T-helper 17 cell (primary cell): Measurements from ENCODE around the gene PSMD12. TPM values are rescaled to one million over a fixed set of nuclear protein-coding genes. Genes with fewer than 3 reads are reported as not detected.
"Not testable (repeated sequence)": the region's sequence is repeated elsewhere in the genome, so short reads cannot be mapped to it uniquely, and the experiment has no call there.

Source experiments
- ATAC-seq: fragments of 150-1000 bp; cut with Tn5 transposase; 2 replicates; pipeline ENCODE4 v1.10.0; 2021; ENCODE audit warnings: mild to moderate bottlenecking, moderate library complexity
- DNase-seq, 3 donors: peaks; one replicate each; pipeline versions ENCODE4 v3.0.0 to v3.0.0-alpha.2; 2020 to 2021
- H3K9me3 ChIP-seq: one replicate; pipeline ENCODE4 v1.7.0; 2013; ENCODE audit warnings: low read length, mild to moderate bottlenecking; ENCODE audit not compliant: control insufficient read depth, poor library complexity, severe bottlenecking
- H3K27ac Mint-ChIP-seq: one replicate; pipeline ENCODE4 v1.8.0; 2022; ENCODE audit warnings: mild to moderate bottlenecking, moderate library complexity, mixed read lengths
- H3K27me3 Mint-ChIP-seq: one replicate; pipeline ENCODE4 v1.8.0; 2022; ENCODE audit warnings: mixed read lengths
- H3K36me3 Mint-ChIP-seq: one replicate; pipeline ENCODE4 v1.8.0; 2022; ENCODE audit warnings: low read depth, mixed read lengths
- H3K4me1 Mint-ChIP-seq: one replicate; pipeline ENCODE4 v1.8.0; 2022; ENCODE audit warnings: mild to moderate bottlenecking, mixed read lengths
- H3K4me3 Mint-ChIP-seq: one replicate; pipeline ENCODE4 v1.8.0; 2022; ENCODE audit warnings: mild to moderate bottlenecking, moderate library complexity, mixed read lengths
- total RNA-seq, 4 donors: library from RNA in 2 of 4; stranded (reverse) in 2 of 4; gene quantifications; one replicate each; pipeline ENCODE4 v1.2.3 and lab custom pipeline; 2022 to 2026

The PSMD12 gene
- total RNA-seq, 2 donors from 2014 or later, result 43.4 to 53.8 TPM

GRCh38 chr17:67331381-67332161 lies 34.8 kb downstream of the PSMD12 start:
- DNase-seq, H3K27me3 Mint-ChIP-seq, H3K4me3 Mint-ChIP-seq, H3K36me3 Mint-ChIP-seq, H3K27ac Mint-ChIP-seq, H3K9me3 ChIP-seq, H3K4me1 Mint-ChIP-seq, ATAC-seq: not testable (repeated sequence)

- Mint-ChIP-seq H3K4me1 (no peaks in the 10 kb centered on the region), H3K27me3 (no peaks in the 10 kb centered on the region), H3K36me3 (no peaks in the 10 kb centered on the region), H3K27ac (no peak overlapping the region), H3K4me3 (no peak overlapping the region)
- no peak for DNase-seq
- H3K9me3 ChIP-seq, result no peaks in the 10 kb centered on the region
- no peak for ATAC-seq
These were observed 38.4 kb downstream of the PSMD12 start for GRCh38 chr17:67328026-67328425.

GRCh38 chr17:67326959-67327745 lies 39.2 kb downstream of the PSMD12 start:
- not testable (repeated sequence) for H3K36me3 Mint-ChIP-seq, DNase-seq, H3K27ac Mint-ChIP-seq, H3K4me3 Mint-ChIP-seq, H3K4me1 Mint-ChIP-seq, H3K27me3 Mint-ChIP-seq, H3K9me3 ChIP-seq, ATAC-seq

GRCh38 chr17:67326440-67326839 lies 39.9 kb downstream of the PSMD12 start:
- no peaks in the 10 kb centered on the region for H3K4me1 Mint-ChIP-seq
- no peaks in the 10 kb centered on the region for H3K9me3 ChIP-seq
- no peak overlapping the region for H3K4me3 Mint-ChIP-seq
- no peak overlapping the region for H3K27ac Mint-ChIP-seq
- DNase-seq (no peak), ATAC-seq (no peak)
- no peaks in the 10 kb centered on the region for H3K36me3 Mint-ChIP-seq
- no peaks in the 10 kb centered on the region for H3K27me3 Mint-ChIP-seq

GRCh38 chr17:67324330-67324729 lies 42.0 kb downstream of the PSMD12 start:
- Mint-ChIP-seq H3K36me3 (no peaks in the 10 kb centered on the region), H3K4me1 (no peaks in the 10 kb centered on the region)
- no peak for DNase-seq

GRCh38 chr17:67323445-67323844 lies 42.9 kb downstream of the PSMD12 start:
- Mint-ChIP-seq H3K4me1 (no peaks in the 10 kb centered on the region), H3K27ac (no peak overlapping the region), H3K27me3 (no peaks in the 10 kb centered on the region), H3K36me3 (no peaks in the 10 kb centered on the region), H3K4me3 (no peak overlapping the region)
- H3K9me3 ChIP-seq, result no peaks in the 10 kb centered on the region
- no peak for ATAC-seq
- DNase-seq, result no peak

More at GRCh38 chr17:67324330-67324729, 42.0 kb downstream of the PSMD12 start:
- ATAC-seq, result no peak
- no peak overlapping the region for H3K4me3 Mint-ChIP-seq
- H3K27me3 Mint-ChIP-seq, result no peaks in the 10 kb centered on the region
- H3K27ac Mint-ChIP-seq, result no peak overlapping the region
- H3K9me3 ChIP-seq, result no peaks in the 10 kb centered on the region

GRCh38 chr17:67322042-67322787 lies 44.2 kb downstream of the PSMD12 start:
- ATAC-seq, result no peak
- H3K9me3 ChIP-seq, result no peaks in the 10 kb centered on the region
- Mint-ChIP-seq H3K27me3 (no peaks in the 10 kb centered on the region), H3K4me3 (no peak overlapping the region), H3K36me3 (no peaks in the 10 kb centered on the region), H3K27ac (no peak overlapping the region), H3K4me1 (no peaks in the 10 kb centered on the region)
- no peak for DNase-seq

- not testable (repeated sequence) for ATAC-seq, H3K4me3 Mint-ChIP-seq, DNase-seq
These were observed 44.9 kb downstream of the PSMD12 start for GRCh38 chr17:67321486-67321885.

GRCh38 chr17:67316781-67317180 lies 49.6 kb downstream of the PSMD12 start:
- no peak for ATAC-seq
- Mint-ChIP-seq H3K27ac (no peak overlapping the region), H3K4me1 (no peaks in the 10 kb centered on the region)

More at GRCh38 chr17:67321486-67321885, 44.9 kb downstream of the PSMD12 start:
- not testable (repeated sequence) for H3K9me3 ChIP-seq, H3K36me3 Mint-ChIP-seq, H3K27ac Mint-ChIP-seq, H3K27me3 Mint-ChIP-seq, H3K4me1 Mint-ChIP-seq

GRCh38 chr17:67315865-67316264 lies 50.5 kb downstream of the PSMD12 start:
- DNase-seq, result no peak
- ATAC-seq, result no peak
- Mint-ChIP-seq H3K4me3 (no peak overlapping the region), H3K27me3 (peaks cover 13% of the 10 kb centered on the region), H3K36me3 (no peaks in the 10 kb centered on the region), H3K27ac (no peak overlapping the region), H3K4me1 (no peaks in the 10 kb centered on the region)
- H3K9me3 ChIP-seq, result no peaks in the 10 kb centered on the region

More at GRCh38 chr17:67316781-67317180, 49.6 kb downstream of the PSMD12 start:
- peaks cover 8% of the 10 kb centered on the region for H3K27me3 Mint-ChIP-seq
- no peaks in the 10 kb centered on the region for H3K9me3 ChIP-seq
- no peaks in the 10 kb centered on the region for H3K36me3 Mint-ChIP-seq
- no peak overlapping the region for H3K4me3 Mint-ChIP-seq
- DNase-seq, result no peak

- no peaks in the 10 kb centered on the region for H3K9me3 ChIP-seq
- DNase-seq (no peak), ATAC-seq (no peak)
- H3K4me3 Mint-ChIP-seq, result no peak overlapping the region
- H3K4me1 Mint-ChIP-seq, result no peaks in the 10 kb centered on the region
- H3K27me3 Mint-ChIP-seq, result peaks cover 13% of the 10 kb centered on the region
- no peak overlapping the region for H3K27ac Mint-ChIP-seq
- no peaks in the 10 kb centered on the region for H3K36me3 Mint-ChIP-seq
These were observed 54.1 kb downstream of the PSMD12 start for GRCh38 chr17:67312265-67312664.

- DNase-seq (no peak), ATAC-seq (no peak)
- H3K9me3 ChIP-seq, result no peaks in the 10 kb centered on the region
- Mint-ChIP-seq H3K4me3 (no peak overlapping the region), H3K4me1 (no peaks in the 10 kb centered on the region), H3K27ac (no peak overlapping the region), H3K36me3 (no peaks in the 10 kb centered on the region), H3K27me3 (peaks cover 13% of the 10 kb centered on the region)
These were observed 54.8 kb downstream of the PSMD12 start for GRCh38 chr17:67311575-67311974.

- Mint-ChIP-seq H3K4me1 (no peaks in the 10 kb centered on the region), H3K27me3 (peaks cover 8% of the 10 kb centered on the region), H3K4me3 (no peak overlapping the region), H3K36me3 (no peaks in the 10 kb centered on the region), H3K27ac (no peak overlapping the region)
- no peak for DNase-seq
- ATAC-seq, result no peak
- no peaks in the 10 kb centered on the region for H3K9me3 ChIP-seq
These were observed 56.0 kb downstream of the PSMD12 start for GRCh38 chr17:67310406-67310805.
